GM19468 (cell line): ENCODE data around the gene GFRAL.
"Not testable (repeated sequence)": the region's sequence is repeated elsewhere in the genome, so short reads cannot be mapped to it uniquely, and the experiment has no call there.

Experiments used
- ATAC-seq: cut with Tn5 transposase; IDR thresholded peaks from one replicate; pipeline ENCODE4 v1.9.1; 2021; ENCODE audit warnings: mild to moderate bottlenecking, moderate library complexity, moderate number of reproducible peaks; ENCODE audit not compliant: unreplicated experiment; ENCODE audit errors: extremely low read depth

GFRAL gene

DNA sequence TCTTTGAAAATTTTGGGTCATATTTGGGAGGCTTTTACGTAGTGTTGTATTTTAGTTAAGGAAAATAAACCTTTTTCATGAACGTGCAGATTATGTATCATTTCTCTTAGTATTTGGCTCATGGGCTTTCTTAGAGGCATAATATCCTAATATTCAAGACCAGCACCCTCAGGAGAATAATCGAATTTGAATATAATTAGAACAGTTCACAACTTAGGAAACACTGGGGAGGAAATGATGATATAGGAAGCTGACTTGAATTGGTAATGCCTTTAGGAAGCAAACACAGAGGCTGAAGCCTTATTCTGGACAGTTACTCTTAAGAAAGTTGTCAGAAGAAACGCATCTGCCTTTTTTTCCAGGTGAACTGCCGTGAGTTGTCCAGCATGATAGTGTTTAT is at the start of gene GFRAL:
Gene GFRAL (plus strand): TSS at position 301 of the 400 bp plus-strand sequence. CDS start 86 bp downstream, at position 387.
- ATAC-seq, result no peak

GRCh38 chr6:55277646-55278045 is 49.6 kb upstream of the GFRAL start:
- ATAC-seq, result no peak

GRCh38 chr6:55281215-55281614 is 46.1 kb upstream of the GFRAL start:
- ATAC-seq, result no peak

GRCh38 chr6:55282115-55282514 is 45.2 kb upstream of the GFRAL start:
- no peak for ATAC-seq

GRCh38 chr6:55286824-55287223 is 40.4 kb upstream of the GFRAL start:
- no peak for ATAC-seq

DNA sequence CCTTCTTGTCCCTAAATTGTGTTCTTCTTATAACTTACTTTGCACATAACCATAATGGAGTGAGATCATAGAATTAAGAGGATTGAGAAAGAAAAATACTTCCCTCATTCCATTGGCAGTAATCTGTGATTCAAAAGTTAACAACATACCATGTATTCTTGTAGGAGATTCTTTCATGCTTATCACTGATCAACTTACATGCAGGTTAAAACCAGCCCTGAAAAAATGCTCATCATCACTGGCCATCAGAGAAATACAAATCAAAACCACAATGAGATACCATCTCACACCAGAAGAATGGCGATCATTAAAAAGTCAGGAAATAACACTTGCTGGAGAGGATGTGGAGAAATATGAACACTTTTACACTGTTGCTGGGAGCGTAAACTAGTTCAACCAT is 36.5 kb upstream of the GFRAL start:
- no peak for ATAC-seq

GRCh38 chr6:55293116-55293515 is 34.2 kb upstream of the GFRAL start:
- ATAC-seq, result no peak

DNA sequence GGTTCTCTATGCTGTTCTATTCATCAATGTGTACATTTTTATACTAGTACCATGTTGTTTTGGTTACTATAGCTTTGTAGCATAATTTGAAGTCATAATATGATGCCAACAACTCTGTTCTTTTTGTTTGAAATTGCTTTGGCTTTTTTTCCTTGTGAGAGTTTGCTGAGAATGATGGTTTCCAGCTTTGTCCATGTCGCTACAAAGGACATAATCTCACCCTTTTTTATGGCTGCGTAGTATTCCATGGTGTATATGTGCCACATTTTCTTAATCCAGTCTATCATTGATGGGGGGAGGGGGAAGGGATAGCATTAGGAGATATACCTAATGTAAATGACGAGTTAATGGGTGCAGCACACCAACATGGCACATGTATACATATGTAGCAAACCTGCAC is 30.1 kb upstream of the GFRAL start:
- ATAC-seq, result not testable (repeated sequence)

DNA sequence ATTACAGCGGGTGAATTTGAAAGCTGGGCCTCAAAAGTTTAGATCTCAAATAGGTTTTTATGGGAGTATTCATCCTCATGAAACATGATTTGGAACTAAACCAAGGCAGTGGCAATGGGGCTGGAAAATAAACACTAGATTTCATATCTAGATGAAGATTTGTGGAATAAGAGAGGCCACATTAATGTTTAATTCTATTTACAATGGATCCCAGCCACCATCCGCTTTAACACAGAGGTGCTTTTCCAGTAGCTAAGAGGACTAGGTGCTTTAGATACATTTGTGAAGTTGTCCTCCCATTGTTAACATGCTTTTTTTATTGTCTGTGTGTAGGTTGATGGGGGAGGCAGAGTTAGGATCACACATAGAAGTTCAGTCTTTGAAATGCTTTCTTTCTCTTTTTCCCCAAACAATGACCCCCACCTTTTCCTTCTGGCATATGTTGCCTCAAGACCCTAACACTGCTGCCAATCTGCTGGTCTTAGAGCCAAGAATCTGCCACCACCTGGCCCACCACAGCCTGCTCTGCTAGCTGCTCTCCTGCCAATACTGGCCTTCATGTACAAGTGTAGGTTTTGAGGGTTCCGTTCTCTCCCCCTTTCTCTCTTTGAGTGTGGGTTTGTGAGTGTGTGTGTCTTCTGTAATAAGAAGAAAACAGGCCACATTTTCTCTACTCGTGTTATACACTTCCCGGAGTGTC is 27.8 kb upstream of the GFRAL start:
- ATAC-seq, result no peak

DNA sequence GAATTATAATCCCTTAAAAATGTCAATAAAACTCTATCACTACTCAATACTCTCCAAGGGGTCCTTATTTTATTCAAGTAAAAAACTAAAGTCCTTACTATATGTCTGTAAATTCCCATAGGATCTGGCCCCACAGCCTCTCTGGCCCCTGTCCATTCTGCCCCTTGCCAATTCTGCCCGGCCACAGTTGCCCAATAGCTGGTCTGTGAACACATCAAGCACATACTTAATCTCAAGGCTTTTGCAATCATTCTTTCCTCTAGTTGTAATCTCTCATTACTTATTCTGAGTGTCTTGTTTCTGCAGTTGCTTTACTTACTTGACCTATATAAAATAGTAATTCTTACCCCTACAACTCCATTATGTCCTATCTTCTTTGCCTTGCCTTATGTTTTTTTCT is 22.5 kb upstream of the GFRAL start:
- no peak for ATAC-seq

GRCh38 chr6:55319961-55320695 is 7.1 kb upstream of the GFRAL start:
- no peak for ATAC-seq

DNA sequence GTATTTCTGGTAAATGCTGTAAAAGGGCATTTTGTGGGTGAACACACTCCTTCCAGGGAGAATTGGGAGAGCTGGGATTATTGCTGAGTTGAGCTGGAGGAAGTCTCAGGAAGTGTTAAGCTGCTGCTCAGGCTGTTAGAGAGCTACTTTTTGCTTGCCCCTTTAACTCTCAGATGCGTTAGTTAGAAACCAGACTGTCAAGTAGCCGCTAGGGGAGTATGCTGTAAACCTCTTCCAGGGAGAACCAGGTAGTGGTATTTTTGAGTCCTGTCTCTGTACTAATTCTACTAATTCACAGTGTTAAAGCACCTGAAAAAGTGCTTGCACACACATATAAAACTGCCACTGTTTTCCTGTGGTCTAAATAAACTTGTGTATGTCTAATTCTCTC is 6.6 kb upstream of the GFRAL start:
- no peak for ATAC-seq

DNA sequence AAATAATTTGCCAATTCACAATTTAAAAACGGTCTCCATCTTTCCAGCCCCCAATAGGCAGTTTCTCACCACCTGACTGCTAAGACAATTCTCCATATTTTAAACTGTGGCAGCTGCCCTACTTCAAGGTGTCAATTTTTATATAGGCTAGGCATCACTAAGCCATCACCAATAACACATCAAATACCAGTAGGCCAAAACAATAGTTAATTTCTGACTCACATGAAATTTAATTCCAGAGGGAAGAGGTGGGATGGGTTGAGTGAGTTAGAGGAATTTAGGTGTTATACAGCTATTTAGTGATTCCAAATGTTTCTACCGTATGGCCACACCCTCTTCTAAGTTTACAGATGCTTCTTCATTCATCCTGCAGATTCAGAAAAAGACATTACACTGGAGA is 49.9 kb downstream of the GFRAL start:
- ATAC-seq, result no peak

DNA sequence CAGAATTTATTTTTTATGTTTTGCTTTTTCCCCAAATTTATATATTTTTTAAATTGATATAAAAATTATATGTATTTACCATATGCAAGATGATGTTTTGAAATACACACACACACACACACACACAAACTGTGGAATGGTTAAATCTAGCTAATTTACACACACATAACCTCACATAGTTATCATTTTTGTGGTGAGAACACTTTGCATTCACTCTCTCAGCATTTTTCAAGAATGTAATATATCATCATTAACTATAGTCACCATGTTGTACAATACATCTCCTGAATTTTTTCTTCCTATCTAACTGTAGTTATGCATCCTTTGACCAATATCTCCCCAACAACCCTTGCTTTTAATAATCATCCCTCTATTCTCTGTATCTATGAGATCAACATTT is 52.2 kb downstream of the GFRAL start:
- ATAC-seq, result no peak

GRCh38 chr6:55379895-55380294 is 52.6 kb downstream of the GFRAL start:
- ATAC-seq, result no peak

- no peak for ATAC-seq
Measured at GRCh38 chr6:55388211-55388610, 60.9 kb downstream of the GFRAL start.

- ATAC-seq, result no peak
Measured at GRCh38 chr6:55395871-55396270, 68.6 kb downstream of the GFRAL start.

GRCh38 chr6:55397986-55398385 is 70.7 kb downstream of the GFRAL start:
- no peak for ATAC-seq

- no peak for ATAC-seq
Measured at GRCh38 chr6:55399351-55399750, 72.1 kb downstream of the GFRAL start.

DNA sequence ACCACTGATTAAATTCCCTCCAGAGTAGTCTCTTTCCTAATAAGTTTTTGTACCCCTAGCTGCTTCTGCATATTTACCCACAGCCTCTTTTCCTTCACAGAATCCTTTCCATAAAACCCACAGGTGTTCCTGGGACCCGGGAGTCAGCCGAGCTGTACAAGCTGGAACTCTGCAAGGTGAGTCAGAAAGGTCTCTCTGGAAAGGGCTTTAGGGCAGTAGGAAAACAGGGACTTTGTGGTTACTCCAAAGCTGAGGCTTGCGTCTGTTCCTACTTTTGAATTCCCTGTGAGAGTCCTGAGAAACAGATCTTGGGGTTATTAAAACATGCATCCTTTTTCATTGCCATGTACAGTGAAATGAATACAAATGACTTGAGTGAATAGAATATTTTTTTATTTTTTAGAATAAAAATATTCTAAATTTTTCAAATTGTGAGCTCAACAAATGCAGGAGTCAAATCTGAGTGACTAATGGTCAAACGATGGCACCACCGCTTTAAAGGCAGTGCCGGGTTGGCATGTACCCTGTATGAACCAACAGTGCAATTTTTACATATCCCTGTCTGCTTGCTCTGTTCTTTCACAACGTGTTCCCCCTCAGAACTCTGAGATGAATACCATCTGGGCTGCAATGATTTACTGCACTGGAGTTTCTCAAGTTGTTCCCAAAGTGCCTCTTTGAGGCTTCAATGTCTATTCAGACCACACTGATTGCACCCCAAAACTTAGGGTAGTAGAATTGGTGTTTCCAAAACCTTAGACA is 78.4 kb downstream of the GFRAL start:
- ATAC-seq, result no peak

- ATAC-seq, result no peak
Measured at GRCh38 chr6:55410674-55411073, 83.4 kb downstream of the GFRAL start.
